ENCODE measurements around the gene RGL3. TPM values are rescaled to one million over a fixed set of nuclear protein-coding genes. Genes with fewer than 3 reads are reported as not detected.
"Not testable (repeated sequence)": the region's sequence is repeated elsewhere in the genome, so short reads cannot be mapped to it uniquely, and the experiment has no call there.

RGL3 gene
- total RNA-seq, 1 donor from 2014 or later: 0.96 TPM

DNA sequence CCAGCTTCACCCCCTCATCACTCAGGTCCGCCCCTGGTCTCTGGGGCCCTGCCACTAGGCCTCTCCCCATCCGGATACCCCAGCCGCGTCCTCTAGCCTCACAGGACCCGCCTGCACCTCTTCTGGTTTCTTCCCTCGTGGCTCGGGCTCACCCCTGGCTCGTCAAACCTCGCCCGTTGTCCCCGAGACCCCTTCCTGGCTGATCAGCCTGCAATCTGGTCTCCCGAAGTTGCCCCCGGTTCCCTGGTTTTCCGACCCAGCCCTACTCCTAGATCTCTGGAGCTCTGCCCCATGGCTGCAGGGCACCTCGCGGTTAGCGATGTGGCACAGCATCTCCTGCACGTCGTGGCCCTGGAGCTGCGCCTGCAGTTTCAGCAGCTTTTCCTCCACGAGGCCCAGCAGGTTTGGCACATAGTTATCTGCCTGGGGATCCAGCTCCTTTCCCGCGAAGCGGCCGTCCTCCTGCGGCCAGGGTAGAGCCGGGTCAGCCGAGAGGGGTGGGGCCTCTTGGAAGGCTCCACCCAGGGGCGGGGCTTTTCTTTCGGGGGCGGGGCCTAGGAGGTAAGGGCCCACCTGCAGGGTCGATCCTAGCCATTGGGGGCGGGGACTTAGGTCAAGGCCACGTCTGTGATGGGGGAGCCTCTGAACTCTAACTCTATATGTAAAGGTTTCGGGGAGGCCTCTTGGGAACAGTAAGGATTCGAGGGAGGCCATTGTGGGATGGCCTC, 2.4 kb upstream of the RGL3 start:
- DNase-seq (ENCODE audit: low spot score): peak; percentile 47

DNA sequence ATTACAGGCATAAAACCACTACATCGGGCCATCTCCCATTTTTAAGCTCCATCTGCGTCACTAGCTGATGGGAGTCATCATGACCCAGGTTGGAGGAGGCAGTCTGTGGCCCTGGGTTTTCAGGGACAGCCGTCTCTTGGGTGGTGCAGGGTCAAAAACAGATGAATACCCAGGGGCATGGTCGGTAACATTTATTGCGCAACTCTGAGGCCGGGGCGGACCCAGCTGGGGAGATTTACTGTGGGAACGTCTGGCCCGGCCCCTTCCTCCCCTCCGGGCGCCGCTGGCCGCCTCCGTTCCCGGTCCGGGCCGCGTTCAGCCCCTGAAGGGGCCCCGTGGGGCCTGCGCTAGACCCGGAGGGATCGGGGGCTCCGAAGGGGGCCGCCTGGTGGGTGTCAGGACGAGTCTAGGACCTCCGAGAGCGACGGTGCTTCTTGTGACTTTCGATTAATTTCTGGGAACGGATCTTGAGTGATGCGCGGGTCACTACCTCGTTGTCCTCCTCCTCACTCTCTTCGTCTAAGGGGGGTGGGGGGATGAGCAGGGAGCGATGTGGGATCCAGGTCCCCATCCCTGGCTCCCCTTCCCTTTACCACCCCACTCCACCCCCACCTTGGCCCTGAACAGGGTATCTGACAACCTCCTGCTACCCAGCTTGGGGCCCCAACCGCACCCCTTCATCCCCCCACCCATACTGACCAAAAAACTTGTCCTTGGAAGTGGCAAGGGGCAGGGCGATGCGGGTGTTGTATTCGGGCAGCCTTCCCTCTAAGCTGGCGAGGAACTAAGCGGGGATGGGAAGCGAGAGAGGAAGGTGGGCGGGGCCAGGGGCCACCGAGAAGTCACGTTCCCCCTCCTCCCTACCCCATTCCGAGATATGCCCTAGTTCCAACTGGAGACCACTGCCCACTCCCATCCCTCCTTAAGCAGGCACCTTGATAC, 1.6 kb upstream of the RGL3 start:
- peak; percentile 84 for DNase-seq (ENCODE audit: low spot score)

DNA sequence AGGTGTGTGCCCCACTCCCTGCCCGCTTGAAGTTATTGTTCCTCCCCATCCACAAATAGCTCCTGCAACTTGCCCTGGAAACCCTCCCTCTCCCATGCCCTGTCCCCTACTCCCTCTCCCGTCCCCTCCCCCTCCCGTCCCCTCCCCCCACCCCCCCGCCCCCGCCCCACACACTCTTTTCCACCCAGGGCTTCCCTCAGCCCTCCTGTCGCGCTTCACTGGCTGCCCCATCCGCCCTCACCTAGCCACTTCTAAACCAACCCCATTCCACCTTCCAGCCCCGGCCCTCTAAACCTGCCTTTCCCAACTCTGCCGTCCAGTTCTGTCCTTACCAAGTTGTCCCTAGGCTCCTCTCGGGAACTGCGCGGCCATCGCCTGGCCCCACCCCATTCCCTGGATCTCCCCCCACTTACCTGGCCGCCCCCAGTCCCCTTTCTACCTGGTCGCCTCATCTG, 993 bp downstream of the RGL3 start:
- no peak for DNase-seq (ENCODE audit: low spot score)

DNA sequence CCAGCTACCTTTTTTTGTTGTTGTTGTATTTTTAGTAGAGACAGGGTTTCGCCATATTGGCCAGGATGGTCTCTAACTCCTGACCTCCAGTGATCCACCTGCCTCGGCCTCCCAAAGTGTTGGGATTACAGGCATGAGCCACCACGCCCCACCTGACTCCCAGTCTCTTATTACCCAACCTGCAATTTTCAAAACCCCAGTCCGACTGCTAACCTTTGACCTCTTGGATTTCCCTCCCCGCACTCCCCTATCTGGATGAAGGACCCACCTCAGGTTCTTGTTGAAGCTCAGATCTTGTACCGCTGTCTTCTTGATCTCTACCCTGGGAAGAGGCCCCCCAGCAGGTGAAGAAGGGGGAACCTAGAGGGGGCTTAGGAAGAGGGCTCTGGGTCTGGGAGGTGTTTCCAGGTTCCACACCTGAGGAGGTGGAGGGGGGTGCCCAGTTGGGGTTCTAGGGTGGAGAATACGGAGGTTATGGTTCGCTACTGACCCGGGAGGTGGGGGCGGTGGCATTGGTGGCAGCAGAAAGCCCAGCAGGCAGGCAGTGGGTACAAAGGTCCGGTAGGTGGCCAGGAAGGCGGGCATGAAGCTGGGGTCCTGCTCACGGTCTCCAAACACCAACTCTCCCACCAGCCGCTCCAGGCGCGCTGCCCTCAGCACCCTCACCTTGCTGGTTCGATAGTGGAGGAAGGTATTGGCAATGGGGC, 2.6 kb downstream of the RGL3 start:
- DNase-seq (ENCODE audit: low spot score): no peak

DNA sequence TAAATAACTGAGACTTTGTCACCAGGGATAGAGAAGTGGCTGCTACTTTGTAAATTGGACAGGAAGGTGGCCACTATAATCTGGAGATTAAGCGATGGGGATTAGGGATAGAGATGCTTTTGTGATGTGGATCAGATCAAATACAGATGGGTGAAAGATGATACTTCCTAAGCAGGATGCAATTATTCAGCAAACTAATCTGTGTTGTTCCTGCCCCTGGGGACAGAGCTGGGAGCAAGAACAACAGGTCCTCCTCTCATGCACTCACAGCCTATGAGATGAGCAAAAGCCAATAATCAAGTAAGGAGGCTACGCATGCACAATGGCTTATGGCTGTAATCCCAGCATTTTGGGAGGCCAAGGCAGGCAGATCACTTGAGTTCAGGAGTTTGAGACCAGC, 4.6 kb downstream of the RGL3 start:
- no peak for DNase-seq (ENCODE audit: low spot score)

DNA sequence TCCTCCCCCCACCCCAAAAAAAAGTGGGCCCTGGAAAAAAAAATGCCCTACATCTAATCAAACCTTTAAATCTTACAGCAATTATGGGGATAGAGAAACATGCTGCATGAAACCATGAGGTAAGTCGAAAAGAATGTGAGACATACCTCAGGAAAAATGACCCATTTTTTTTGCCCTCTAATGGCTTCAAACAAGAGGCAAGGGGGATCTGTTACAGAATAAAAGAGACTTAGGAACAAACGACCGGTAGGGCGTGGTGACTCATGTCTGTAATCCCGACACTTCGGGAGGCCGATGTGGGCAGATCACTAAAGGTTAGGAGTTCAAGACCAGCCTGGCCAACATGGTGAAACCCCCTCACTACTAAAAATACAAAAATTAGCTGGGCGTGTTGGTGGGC, 8.4 kb downstream of the RGL3 start:
- no peak for DNase-seq (ENCODE audit: low spot score)

DNA sequence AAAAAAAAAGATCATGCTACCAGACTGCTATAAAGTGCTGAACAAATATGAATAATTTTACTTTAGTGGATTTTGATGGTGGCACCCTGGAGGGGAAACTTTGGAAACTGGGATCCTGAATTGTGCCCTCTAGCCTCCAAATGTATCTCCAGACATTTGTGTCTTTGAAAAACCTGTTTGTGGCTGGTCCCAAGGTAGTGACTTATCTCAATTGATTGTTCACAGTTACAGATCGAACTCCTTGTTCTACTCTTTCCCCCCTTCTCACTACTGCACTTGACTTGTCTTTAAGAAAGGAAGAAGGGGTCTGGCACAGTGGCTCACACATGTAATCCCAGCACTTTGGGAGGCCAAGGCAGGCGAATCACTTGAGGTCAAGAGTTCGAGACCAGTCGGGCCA, 10.5 kb downstream of the RGL3 start:
- no peak for DNase-seq (ENCODE audit: low spot score)

DNA sequence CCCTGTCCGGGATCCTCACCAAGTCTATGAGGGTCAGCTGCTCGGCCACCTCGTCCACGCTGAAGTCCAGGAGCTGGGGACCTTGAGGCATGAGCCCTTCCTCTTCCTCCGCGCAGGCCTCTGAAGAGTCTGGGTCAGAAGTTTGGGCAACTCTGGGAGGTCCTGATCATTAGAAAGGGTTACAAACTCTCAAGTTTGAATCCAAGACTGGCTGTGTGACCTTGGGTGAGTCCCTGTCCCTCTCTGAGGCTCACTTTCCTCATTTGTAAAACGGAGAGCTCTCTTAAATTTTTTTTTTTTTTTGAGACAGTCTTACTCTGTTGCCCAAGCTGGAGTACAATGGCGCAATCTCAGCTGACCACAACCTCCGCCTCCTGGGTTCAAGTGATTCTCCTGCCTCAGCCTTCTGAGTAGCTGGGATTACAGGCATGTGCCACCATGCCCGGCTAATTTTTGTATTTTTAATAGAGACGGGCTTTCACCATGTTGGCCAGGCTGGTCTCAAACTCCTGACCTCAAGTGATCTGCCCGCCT, 12.3 kb downstream of the RGL3 start:
- DNase-seq (ENCODE audit: low spot score): not testable (repeated sequence)

DNA sequence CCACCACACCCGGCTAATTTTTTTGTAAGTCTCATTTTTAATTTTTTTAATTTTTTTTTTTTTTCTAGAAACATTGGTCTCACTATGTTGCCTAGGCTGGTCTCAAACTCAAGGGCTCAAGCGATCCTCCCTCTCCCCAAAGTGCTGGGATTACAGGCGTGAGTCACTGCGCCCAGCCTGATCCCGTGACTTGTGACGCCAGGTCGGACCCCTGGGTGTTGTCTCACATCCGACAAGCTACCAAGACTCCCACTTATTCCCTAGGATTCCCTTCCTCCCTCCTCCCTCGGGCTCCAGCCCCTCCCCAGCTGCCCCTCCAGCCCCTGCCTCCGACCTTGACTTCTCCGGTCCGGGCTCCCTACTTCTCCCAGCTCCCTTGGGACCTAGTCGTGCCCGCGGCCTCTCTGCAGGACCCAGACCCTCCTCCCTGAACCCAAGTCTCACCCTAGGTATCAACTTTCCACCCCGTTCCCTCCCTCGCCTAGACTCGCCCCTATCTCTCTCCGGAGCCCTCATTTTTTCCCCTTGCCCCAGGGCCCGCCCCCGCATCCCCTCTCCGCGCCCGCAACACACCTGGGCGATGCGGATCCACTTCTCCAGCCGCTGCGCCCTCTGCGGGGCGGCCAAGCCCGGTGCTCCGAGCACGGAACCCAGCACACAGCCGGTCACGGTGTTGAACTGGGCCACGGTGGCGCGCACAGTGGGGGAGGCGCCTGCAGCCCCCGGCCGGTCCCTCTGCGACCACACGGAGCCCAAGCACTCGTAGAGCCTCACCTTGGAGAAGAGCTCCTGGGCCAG, 13.1 kb downstream of the RGL3 start:
- DNase-seq (ENCODE audit: low spot score): no peak

DNA sequence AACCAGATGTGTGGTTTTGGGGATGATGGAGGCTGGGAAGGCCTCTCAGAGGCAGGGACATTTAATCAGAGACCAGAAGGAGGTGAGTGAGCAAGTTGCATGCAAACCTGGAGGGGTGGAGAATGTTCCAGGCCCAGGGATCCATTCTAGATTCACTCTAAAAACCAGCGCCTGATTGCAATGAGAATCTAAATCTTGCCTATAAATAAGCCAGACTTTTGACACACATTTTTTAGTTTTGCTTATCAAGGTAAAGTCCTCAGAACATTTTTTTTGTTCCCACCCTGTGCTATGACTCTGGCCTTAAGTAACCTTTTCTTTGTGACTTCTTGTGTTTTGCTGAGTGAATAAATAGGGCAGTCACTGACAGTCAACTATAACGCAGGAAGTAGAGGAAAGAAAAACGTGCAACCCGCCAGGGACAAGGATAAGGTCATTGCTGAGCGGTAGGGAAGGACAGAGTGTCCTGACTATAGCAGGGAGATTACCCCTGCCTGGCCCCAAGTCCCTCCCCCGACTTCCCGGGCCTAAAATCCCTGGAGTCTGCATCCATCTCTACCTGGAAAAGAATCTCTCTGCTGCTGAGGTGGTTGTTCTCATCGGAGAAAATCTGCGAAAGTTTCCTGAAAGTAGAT, 14.4 kb downstream of the RGL3 start:
- DNase-seq (ENCODE audit: low spot score): no peak

DNA sequence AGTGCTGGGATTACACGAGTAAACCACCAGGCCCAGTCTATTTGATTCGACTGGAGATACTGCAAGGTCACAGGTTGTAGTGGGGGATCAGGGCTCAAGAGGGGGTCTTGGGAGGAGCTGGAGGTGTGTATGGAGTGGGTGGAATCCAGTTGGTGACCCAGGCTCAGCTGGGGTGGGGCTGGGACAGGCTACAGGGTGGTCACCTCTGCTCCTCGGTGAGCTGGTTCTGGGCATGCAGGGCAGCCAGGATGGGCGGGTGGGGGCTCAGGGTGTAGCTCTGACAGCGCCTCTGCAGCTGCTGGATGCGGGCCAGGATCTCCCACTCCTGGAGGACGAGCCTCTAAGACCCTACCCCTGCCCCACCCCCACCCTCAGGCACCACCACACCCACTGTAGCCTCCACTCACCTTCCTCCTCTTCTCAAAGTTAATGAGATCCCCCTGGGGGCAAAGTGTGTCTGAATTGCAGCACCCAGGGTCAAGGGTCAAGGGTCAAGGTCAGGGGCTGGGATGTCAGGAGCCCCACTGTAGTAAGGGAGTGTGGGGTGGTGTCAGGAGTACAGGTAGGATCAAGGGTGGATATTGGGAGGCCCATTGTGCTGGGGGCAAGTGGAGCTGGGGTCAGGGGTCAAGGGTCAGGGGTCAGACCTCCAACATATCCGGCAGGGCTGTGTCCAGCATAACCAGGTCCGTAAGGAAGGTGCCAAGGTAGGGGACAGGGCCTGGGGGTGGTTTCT, 17.1 kb downstream of the RGL3 start:
- no peak for DNase-seq (ENCODE audit: low spot score)

DNA sequence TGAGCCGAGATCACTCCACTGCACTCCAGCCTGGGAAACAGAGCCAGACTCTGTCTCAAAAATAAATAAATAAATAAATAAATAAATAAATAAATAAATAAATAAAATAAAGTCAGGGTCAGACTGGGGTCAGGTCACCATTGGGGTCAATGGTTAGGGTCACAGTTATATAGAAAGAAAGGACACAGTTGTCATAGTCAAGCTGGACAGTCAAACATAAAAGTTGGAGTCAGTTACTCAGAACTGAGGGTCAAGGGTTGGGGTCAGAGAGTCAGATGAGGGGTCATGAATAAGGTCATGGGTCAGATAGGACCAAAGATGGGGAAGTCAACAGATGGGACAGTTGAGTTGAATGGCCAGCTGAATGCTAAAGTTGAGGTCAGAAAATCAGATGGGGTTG, 18.3 kb downstream of the RGL3 start:
- DNase-seq (ENCODE audit: low spot score): no peak

DNA sequence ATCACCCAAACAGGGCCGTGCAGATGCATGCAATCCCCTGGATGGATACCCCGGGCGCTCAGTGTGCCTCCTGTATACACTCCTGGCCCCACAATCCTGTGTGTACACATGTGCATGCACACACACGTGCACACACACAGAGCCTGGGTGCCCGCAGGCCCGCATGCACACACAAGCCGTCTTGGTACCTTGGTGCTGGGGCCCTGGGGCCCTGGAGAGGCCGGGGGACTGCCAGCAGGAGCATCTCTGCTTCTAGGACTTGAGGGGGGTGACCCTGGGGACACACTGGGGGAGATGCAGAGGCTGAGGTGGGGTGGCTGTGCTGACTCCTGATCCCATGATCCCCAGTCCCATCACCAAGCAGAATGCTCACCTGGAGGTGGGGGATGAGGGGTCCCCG, 19.4 kb downstream of the RGL3 start:
- no peak for DNase-seq (ENCODE audit: low spot score)

DNA sequence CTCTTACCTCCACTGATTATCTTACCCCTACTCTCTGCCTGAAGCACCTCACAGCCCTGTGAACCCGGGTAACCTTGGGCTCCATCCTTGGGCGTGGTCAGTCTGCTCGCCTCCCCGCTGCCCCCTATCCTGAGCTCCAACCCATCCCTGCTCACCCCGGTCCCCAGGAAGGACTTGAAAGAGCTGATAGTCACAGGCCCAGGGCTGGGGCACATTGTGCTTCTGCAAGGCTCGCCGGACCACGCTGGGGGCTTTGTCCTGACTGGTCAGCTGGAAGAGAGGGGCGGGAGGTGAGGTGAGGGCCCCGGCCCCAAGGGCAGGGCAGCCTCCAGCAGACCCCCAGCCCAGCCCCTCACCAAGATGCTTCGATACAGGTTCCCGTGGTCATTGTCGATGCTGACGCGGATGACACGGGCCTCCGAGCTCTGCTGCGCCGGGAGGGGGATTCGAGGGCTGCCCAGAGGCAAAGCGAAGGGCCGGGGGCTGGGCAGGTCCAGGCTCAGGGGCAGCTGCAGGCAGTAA, 22.0 kb downstream of the RGL3 start:
- no peak for DNase-seq (ENCODE audit: low spot score)

DNA sequence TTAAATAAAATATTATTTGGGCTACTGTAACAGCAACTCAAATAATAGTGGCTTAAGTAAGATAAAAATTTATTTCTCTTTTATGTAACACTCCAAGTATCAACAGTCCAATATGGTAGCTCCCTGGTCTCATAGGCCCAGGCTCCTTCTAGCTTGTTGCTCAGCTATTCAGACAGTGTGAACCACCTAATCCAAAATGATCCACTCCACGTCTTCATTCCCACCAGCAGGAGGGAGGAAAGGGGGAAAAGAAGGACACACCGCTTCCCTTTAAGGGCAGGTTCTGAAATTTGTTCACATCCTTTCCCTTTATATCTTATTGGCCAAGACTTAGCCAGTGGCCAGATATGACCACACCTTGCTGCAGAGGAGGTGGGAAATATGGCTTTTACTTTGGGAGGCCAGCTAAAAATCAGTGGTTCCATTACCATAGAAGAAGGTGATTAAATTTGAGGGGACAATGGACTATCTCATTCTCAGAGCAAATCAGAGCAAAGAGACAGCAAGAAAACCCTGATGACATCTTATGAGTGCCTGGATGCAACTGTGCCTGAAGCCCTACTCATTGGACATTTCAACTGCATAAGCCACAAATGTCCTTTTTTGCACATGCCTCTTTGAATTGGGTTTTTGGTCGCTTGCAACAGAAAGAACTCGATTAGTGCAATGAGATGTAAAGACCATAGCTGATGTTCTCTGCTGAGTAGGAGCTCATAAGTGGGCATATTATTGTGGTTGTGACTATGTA, 28.0 kb downstream of the RGL3 start:
- DNase-seq (ENCODE audit: low spot score): no peak

DNA sequence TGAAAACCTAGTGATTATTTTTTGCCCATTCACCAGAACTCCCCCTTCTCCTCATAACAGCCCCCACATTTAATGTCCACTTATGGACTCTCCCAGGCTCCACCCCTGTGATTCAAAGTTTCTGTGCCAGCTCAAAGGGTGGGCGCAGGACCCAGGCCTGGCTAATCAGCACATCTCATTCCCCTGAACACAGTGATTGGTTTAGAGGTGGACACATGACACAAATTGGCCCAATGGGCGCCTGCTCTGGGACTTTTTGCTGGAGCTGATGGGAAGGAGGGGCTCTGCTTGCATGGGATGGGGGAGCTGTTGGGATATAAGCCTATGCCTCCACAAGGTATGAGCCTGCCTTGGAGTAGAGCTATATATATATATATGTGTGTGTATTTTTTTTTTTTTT, 28.8 kb downstream of the RGL3 start:
- DNase-seq (ENCODE audit: low spot score): no peak

DNA sequence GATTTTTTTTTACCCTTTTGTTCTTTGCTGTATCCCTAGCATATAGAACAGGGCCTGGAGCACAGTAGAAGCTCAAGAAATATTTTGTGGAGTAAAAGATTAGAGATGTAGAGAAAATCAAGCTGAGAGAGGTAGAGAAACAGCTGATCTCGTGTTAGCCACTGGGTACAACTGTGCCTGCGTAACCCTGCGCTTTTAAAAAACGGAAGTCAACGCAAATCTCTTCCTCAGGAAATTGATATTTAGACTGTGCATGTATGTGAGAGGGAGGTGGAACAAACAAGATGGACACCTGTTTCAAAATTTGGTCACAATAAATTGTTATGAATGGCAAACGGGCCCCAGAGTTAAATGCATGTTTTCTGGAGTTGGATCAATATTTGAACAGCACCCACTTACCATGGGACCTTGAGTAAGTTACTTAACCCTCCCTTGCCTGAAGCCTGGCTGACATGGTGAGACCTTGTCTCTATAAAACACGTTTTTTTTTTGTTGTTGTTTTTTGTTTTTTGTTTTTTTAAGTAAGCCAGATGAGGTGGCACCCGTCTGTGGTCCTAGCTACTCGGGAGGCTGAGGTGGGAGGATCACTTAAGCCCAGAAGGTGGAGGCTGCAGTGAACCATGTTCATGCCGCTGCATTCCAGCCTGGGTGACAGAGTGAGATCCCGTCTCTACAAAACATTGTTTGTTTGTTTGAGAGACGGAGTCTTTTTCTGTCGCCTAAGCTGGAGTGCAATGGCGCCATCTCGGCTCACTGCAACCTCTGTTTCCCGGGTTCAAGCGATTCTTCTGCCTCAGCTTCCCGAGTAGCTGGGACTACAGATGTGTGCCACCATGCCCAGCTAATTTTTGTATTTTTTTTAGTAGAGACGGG, 31.7 kb downstream of the RGL3 start:
- no peak for DNase-seq (ENCODE audit: low spot score)

DNA sequence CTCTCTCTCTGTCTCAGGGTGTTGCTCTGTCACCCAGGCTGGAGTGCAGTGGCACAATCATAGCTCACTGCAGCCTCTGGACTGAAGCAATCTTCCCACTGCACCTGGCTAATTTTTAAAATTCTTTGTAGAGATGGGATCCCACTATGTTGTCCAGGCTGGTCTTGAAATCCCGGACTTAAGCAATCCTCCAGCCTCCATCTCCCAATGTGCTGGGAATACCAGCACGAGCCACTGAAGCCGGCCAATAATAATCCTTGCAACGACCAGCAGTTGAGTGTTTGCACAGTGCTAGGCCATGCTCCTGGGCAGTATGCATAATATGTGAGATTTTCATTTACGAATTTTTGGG, 34.4 kb downstream of the RGL3 start:
- no peak for DNase-seq (ENCODE audit: low spot score)

Data from umbilical cord (tissue), 2 donors.